Measurements from ENCODE around the gene PRDM16. TPM values are rescaled to one million over a fixed set of nuclear protein-coding genes. Genes with fewer than 3 reads are reported as not detected.

The PRDM16 gene
- total and polyA plus RNA-seq, 2 of the 13 experiments (the other 11 are each of a cell fraction or from before 2014, with no cell fraction given) = 0.15 to 0.81 TPM

DNA sequence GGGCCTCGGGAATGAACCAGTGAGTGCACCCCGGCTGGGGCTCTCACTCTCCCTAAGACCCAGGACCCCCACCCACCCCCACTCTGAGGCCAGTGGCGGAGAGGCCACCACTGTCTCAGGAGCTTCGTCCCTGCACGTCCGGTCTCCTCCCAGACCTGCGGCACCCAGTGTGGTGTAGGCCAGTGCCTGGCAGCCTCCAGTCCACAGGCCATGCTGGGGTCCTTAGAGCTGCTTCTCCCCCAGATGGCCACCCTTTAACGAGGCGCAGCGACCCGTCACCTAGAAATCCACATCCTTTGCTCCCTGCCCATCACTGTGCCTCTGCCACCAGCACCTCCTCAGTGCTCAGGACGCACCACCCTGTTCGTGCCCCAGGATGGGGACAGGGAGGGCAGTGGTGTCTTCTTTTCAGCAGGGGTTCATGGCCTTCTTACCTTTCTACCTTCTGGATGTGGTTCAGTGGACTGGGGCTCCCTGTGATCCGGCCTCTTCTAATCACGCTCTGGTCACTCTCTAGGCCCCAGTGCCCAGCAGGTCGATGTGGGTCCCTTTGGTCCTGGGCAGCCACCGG lies 253.5 kb downstream of the PRDM16 start (continued):
- TF ChIP-seq, protein P1, sequence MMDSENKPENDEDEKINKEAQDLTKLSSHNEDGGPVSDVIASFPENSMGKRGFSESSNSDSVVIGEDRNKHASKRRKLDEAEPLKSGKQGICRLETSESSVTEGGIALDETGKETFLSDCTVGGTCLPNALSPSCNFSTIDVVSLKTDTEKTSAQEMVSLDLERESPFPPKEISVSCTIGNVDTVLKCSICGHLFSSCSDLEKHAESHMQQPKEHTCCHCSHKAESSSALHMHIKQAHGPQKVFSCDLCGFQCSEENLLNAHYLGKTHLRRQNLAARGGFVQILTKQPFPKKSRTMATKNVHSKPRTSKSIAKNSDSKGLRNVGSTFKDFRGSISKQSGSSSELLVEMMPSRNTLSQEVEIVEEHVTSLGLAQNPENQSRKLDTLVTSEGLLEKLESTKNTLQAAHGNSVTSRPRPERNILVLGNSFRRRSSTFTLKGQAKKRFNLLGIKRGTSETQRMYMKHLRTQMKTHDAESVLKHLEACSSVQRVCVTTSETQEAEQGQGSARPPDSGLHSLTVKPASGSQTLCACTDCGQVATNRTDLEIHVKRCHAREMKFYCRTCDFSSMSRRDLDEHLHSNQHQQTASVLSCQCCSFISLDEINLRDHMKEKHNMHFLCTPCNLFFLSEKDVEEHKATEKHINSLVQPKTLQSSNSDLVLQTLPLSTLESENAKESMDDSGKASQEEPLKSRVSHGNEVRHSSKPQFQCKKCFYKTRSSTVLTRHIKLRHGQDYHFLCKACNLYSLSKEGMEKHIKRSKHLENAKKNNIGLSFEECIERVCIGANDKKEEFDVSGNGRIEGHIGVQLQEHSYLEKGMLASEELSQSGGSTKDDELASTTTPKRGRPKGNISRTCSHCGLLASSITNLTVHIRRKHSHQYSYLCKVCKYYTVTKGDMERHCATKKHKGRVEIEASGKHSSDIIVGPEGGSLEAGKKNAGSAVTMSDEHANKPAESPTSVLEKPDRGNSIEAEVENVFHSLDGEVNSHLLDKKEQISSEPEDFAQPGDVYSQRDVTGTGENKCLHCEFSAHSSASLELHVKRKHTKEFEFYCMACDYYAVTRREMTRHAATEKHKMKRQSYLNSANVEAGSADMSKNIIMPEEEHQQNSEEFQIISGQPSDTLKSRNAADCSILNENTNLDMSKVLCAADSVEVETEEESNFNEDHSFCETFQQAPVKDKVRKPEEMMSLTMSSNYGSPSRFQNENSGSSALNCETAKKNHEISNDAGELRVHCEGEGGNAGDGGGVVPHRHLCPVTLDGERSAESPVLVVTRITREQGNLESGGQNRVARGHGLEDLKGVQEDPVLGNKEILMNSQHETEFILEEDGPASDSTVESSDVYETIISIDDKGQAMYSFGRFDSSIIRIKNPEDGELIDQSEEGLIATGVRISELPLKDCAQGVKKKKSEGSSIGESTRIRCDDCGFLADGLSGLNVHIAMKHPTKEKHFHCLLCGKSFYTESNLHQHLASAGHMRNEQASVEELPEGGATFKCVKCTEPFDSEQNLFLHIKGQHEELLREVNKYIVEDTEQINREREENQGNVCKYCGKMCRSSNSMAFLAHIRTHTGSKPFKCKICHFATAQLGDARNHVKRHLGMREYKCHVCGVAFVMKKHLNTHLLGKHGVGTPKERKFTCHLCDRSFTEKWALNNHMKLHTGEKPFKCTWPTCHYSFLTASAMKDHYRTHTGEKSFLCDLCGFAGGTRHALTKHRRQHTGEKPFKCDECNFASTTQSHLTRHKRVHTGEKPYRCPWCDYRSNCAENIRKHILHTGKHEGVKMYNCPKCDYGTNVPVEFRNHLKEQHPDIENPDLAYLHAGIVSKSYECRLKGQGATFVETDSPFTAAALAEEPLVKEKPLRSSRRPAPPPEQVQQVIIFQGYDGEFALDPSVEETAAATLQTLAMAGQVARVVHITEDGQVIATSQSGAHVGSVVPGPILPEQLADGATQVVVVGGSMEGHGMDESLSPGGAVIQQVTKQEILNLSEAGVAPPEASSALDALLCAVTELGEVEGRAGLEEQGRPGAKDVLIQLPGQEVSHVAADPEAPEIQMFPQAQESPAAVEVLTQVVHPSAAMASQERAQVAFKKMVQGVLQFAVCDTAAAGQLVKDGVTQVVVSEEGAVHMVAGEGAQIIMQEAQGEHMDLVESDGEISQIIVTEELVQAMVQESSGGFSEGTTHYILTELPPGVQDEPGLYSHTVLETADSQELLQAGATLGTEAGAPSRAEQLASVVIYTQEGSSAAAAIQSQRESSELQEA (CRISPR knock-in tag; IDR thresholded peaks at IDR 0.05; ENCODE audit: not compliant biosample characterization) = no peak
- TF ChIP-seq SAFB2 (CRISPR knock-in tag; IDR thresholded peaks at IDR 0.05; ENCODE audit: borderline replicate concordance, low read depth) = no peak
- TF ChIP-seq ZNF329 (CRISPR knock-in tag; IDR thresholded peaks at IDR 0.05; ENCODE audit: low read depth) = no peak
- no peak for TF ChIP-seq ZNF782 (CRISPR knock-in tag; IDR thresholded peaks at IDR 0.05; ENCODE audit: borderline replicate concordance)
- TF ChIP-seq, protein P2, sequence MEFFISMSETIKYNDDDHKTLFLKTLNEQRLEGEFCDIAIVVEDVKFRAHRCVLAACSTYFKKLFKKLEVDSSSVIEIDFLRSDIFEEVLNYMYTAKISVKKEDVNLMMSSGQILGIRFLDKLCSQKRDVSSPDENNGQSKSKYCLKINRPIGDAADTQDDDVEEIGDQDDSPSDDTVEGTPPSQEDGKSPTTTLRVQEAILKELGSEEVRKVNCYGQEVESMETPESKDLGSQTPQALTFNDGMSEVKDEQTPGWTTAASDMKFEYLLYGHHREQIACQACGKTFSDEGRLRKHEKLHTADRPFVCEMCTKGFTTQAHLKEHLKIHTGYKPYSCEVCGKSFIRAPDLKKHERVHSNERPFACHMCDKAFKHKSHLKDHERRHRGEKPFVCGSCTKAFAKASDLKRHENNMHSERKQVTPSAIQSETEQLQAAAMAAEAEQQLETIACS (CRISPR knock-in tag; IDR thresholded peaks at IDR 0.05) = no peak
- no peak for TF ChIP-seq ZNF652 (CRISPR knock-in tag; IDR thresholded peaks at IDR 0.05; ENCODE audit: borderline replicate concordance, low read depth)
- no peak for TF ChIP-seq ZNF180 (CRISPR knock-in tag; IDR thresholded peaks at IDR 0.05; ENCODE audit: borderline replicate concordance, low read depth)
- TF ChIP-seq FOXM1 (CRISPR knock-in tag; IDR thresholded peaks at IDR 0.05) = no peak
- TF ChIP-seq, protein P3, sequence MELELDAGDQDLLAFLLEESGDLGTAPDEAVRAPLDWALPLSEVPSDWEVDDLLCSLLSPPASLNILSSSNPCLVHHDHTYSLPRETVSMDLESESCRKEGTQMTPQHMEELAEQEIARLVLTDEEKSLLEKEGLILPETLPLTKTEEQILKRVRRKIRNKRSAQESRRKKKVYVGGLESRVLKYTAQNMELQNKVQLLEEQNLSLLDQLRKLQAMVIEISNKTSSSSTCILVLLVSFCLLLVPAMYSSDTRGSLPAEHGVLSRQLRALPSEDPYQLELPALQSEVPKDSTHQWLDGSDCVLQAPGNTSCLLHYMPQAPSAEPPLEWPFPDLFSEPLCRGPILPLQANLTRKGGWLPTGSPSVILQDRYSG (CRISPR knock-in tag; IDR thresholded peaks at IDR 0.05) = no peak
- TF ChIP-seq NAIF1 (CRISPR knock-in tag; IDR thresholded peaks at IDR 0.05; ENCODE audit: borderline replicate concordance) = no peak
- no peak for TF ChIP-seq GATAD1 (CRISPR knock-in tag; IDR thresholded peaks at IDR 0.05)
- no peak for TF ChIP-seq PHF20 (CRISPR knock-in tag; IDR thresholded peaks at IDR 0.05)
- TF ChIP-seq CCDC6 (CRISPR knock-in tag; IDR thresholded peaks at IDR 0.05) = no peak
- TF ChIP-seq YEATS4 (CRISPR knock-in tag; IDR thresholded peaks at IDR 0.05; ENCODE audit: borderline replicate concordance) = peak; percentile 30; the same call in 1 of the 2 replicates
- TF ChIP-seq ZNF235 (CRISPR knock-in tag; IDR thresholded peaks at IDR 0.05; ENCODE audit: borderline replicate concordance) = peak; percentile 38; the same call in 1 of the 2 replicates
- TF ChIP-seq ARNT (IDR thresholded peaks at IDR 0.05) = no peak
- no peak for TF ChIP-seq RBM39 (IDR thresholded peaks at IDR 0.05; ENCODE audit: low read depth, low read length, poor library complexity, severe bottlenecking)
- TF ChIP-seq ZBTB20 (CRISPR knock-in tag; IDR thresholded peaks at IDR 0.05; ENCODE audit: borderline replicate concordance, low read depth) = no peak
- TF ChIP-seq NFE2L1 (CRISPR knock-in tag; IDR thresholded peaks at IDR 0.05; ENCODE audit: borderline replicate concordance) = no peak
- no peak for TF ChIP-seq ZSCAN31 (CRISPR knock-in tag; IDR thresholded peaks at IDR 0.05; ENCODE audit: low read depth)
- TF ChIP-seq RORA (CRISPR knock-in tag; IDR thresholded peaks at IDR 0.05) = no peak
